ENCODE results near the gene KCNQ2. TPM values are rescaled to one million over a fixed set of nuclear protein-coding genes. Genes with fewer than 3 reads are reported as not detected.

Gene KCNQ2
- total RNA-seq, 1 donor from 2014 or later: not detected

GRCh38 chr20:63422653-63423052 lies 49.8 kb downstream of the KCNQ2 start:
- ATAC-seq (no peak), DNase-seq (ENCODE audit: low spot score) (no peak)

GRCh38 chr20:63421913-63422312 lies 50.5 kb downstream of the KCNQ2 start:
- DNase-seq (ENCODE audit: low spot score) (no peak), ATAC-seq (no peak)

- DNase-seq (ENCODE audit: low spot score) (no peak), ATAC-seq (no peak)
Observed at GRCh38 chr20:63421094-63421692, 51.3 kb downstream of the KCNQ2 start.

- no peak for ATAC-seq
Observed at GRCh38 chr20:63420359-63421093, 51.9 kb downstream of the KCNQ2 start.

GRCh38 chr20:63419299-63419698 lies 53.2 kb downstream of the KCNQ2 start:
- ATAC-seq: no peak

More at GRCh38 chr20:63420359-63421093, 51.9 kb downstream of the KCNQ2 start:
- DNase-seq (ENCODE audit: low spot score): no peak

GRCh38 chr20:63418617-63419016 lies 53.8 kb downstream of the KCNQ2 start:
- ATAC-seq (no peak), DNase-seq (ENCODE audit: low spot score) (no peak)

More at GRCh38 chr20:63419299-63419698, 53.2 kb downstream of the KCNQ2 start:
- DNase-seq (ENCODE audit: low spot score): no peak

- no peak for ATAC-seq
- no peak for DNase-seq (ENCODE audit: low spot score)
Observed at GRCh38 chr20:63417738-63418120, 54.7 kb downstream of the KCNQ2 start.

- no peak for DNase-seq (ENCODE audit: low spot score)
- no peak for ATAC-seq
Observed at GRCh38 chr20:63417097-63417737, 55.2 kb downstream of the KCNQ2 start.

GRCh38 chr20:63416631-63417030 lies 55.8 kb downstream of the KCNQ2 start:
- ATAC-seq (no peak), DNase-seq (ENCODE audit: low spot score) (no peak)

- no peak for ATAC-seq
- DNase-seq (ENCODE audit: low spot score): no peak
Observed at GRCh38 chr20:63415647-63416391, 56.6 kb downstream of the KCNQ2 start.

- no peak for ATAC-seq
- no peak for DNase-seq (ENCODE audit: low spot score)
Observed at GRCh38 chr20:63414720-63415430, 57.6 kb downstream of the KCNQ2 start.

- DNase-seq (ENCODE audit: low spot score) (no peak), ATAC-seq (no peak)
Observed at GRCh38 chr20:63413963-63414684, 58.3 kb downstream of the KCNQ2 start.

GRCh38 chr20:63413323-63413722 lies 59.1 kb downstream of the KCNQ2 start:
- no peak for DNase-seq (ENCODE audit: low spot score)

GRCh38 chr20:63412889-63413288 lies 59.6 kb downstream of the KCNQ2 start:
- ATAC-seq: no peak
- no peak for DNase-seq (ENCODE audit: low spot score)

More at GRCh38 chr20:63413323-63413722, 59.1 kb downstream of the KCNQ2 start:
- ATAC-seq: no peak

- ATAC-seq: no peak
- DNase-seq (ENCODE audit: low spot score): no peak
Observed at GRCh38 chr20:63411898-63412631, 60.4 kb downstream of the KCNQ2 start.

GRCh38 chr20:63411151-63411897 lies 61.1 kb downstream of the KCNQ2 start:
- no peak for ATAC-seq
- no peak for DNase-seq (ENCODE audit: low spot score)

- DNase-seq (ENCODE audit: low spot score) (no peak), ATAC-seq (no peak)
Observed at GRCh38 chr20:63409834-63410435, 62.5 kb downstream of the KCNQ2 start.

Data from left lobe of liver (tissue), 2 donors.